Loucy (cell line): ENCODE results near the gene ADIRF.
"Not testable (repeated sequence)": the region's sequence is repeated elsewhere in the genome, so short reads cannot be mapped to it uniquely, and the experiment has no call there.

Experiments
- EZH2phosphoT487 ChIP-seq: fragments of 200-600 bp; IDR thresholded peaks from 2 replicates; pipeline ENCODE4 v1.6.1; 2018; ENCODE audit warnings: antibody characterized with exemption, mild to moderate bottlenecking, moderate library complexity, borderline replicate concordance
- TF ChIP-seq, protein P1 (sequence below): fragments of 200-600 bp; sonication (generic); conservative IDR thresholded peaks from 2 replicates; pipeline ENCODE4 v1.5.1; 2014; ENCODE audit warnings: mild to moderate bottlenecking, antibody characterized with exemption, low read length

- TF ChIP-seq, protein P1, sequence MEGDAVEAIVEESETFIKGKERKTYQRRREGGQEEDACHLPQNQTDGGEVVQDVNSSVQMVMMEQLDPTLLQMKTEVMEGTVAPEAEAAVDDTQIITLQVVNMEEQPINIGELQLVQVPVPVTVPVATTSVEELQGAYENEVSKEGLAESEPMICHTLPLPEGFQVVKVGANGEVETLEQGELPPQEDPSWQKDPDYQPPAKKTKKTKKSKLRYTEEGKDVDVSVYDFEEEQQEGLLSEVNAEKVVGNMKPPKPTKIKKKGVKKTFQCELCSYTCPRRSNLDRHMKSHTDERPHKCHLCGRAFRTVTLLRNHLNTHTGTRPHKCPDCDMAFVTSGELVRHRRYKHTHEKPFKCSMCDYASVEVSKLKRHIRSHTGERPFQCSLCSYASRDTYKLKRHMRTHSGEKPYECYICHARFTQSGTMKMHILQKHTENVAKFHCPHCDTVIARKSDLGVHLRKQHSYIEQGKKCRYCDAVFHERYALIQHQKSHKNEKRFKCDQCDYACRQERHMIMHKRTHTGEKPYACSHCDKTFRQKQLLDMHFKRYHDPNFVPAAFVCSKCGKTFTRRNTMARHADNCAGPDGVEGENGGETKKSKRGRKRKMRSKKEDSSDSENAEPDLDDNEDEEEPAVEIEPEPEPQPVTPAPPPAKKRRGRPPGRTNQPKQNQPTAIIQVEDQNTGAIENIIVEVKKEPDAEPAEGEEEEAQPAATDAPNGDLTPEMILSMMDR = not testable (repeated sequence)
- not testable (repeated sequence) for TF ChIP-seq EZH2phosphoT487
Observed at GRCh38 chr10:87019066-87019465, 50.8 kb downstream of the ADIRF start.
